SK-N-SH treated with all-trans-retinoic acid at 6 μM for 48 hours (cell line): Measurements from ENCODE around the gene IL18.

Experiments used
- ATAC-seq: fragments of 200-7000 bp; cut with Tn5 transposase; 3 replicates; pipeline ENCODE4 v1.9.1; 2020; ENCODE audit warnings: mild to moderate bottlenecking, moderate library complexity
- ARNTL ChIP-seq: fragments of 450-650 bp; formaldehyde crosslinking; IDR thresholded peaks from 2 replicates; pipeline ENCODE4 v1.5.0; 2020; ENCODE audit warnings: low read depth, mild to moderate bottlenecking, moderate library complexity, borderline replicate concordance
- BACH2 ChIP-seq: fragments of 250-450 bp; sonication (Bioruptor Pico); IDR thresholded peaks from 2 replicates; pipeline ENCODE4 v1.9.0; 2021; ENCODE audit warnings: mild to moderate bottlenecking, borderline replicate concordance
- CREB5 ChIP-seq: fragments of 250-450 bp; sonication (Bioruptor Pico); IDR thresholded peaks from 2 replicates; pipeline ENCODE4 v1.5.1; 2020; ENCODE audit warnings: low read depth, mild to moderate bottlenecking, moderate library complexity
- CSRNP3 ChIP-seq: fragments of 250-450 bp; sonication (Bioruptor Pico); IDR thresholded peaks from 2 replicates; pipeline ENCODE4 v1.5.1; 2021; ENCODE audit warnings: mild to moderate bottlenecking, moderate library complexity
- ESRRG ChIP-seq: fragments of 250-450 bp; sonication (Bioruptor Pico); IDR thresholded peaks from 2 replicates; pipeline ENCODE4 v1.6.1; 2021; ENCODE audit warnings: mild to moderate bottlenecking
- GLIS3 ChIP-seq: fragments of 250-450 bp; sonication (Bioruptor Pico); IDR thresholded peaks from 2 replicates; pipeline ENCODE4 v1.5.0; 2020; ENCODE audit warnings: mild to moderate bottlenecking, moderate library complexity
- ISL1 ChIP-seq: fragments of 250-450 bp; sonication (Bioruptor Pico); IDR thresholded peaks from 2 replicates; pipeline ENCODE4 v2.1.2; 2022; ENCODE audit warnings: mild to moderate bottlenecking, moderate library complexity
- OSR1 ChIP-seq: fragments of 250-450 bp; sonication (Bioruptor Pico); IDR thresholded peaks from 2 replicates; pipeline ENCODE4 v1.8.0; 2022; ENCODE audit warnings: moderate library complexity, mild to moderate bottlenecking, inconsistent platforms
- PATZ1 ChIP-seq: fragments of 250-450 bp; sonication (Bioruptor Pico); IDR thresholded peaks from 2 replicates; pipeline ENCODE4 v1.8.0; 2020; ENCODE audit warnings: mild to moderate bottlenecking, moderate library complexity, borderline replicate concordance
- PPARA ChIP-seq: fragments of 250-450 bp; sonication (Bioruptor Pico); IDR thresholded peaks from 2 replicates; pipeline ENCODE4 v1.5.0; 2020; ENCODE audit warnings: mild to moderate bottlenecking, borderline replicate concordance
- RARB ChIP-seq: fragments of 250-450 bp; sonication (Bioruptor Pico); IDR thresholded peaks from 2 replicates; pipeline ENCODE4 v1.8.0; 2021; ENCODE audit warnings: mild to moderate bottlenecking, moderate library complexity
- SNAI2 ChIP-seq: fragments of 250-450 bp; sonication (Bioruptor Pico); IDR thresholded peaks from 2 replicates; pipeline ENCODE4 v1.5.0; 2020; ENCODE audit warnings: mild to moderate bottlenecking, moderate library complexity
- TOX ChIP-seq: fragments of 250-450 bp; sonication (Bioruptor Pico); IDR thresholded peaks from 2 replicates; pipeline ENCODE4 v1.8.0; 2021; ENCODE audit warnings: mild to moderate bottlenecking, moderate library complexity, borderline replicate concordance
- TSHZ2 ChIP-seq: fragments of 250-450 bp; sonication (Bioruptor Pico); IDR thresholded peaks from 2 replicates; pipeline ENCODE4 v1.5.0; 2020; ENCODE audit warnings: mild to moderate bottlenecking, moderate library complexity
- ZFP3 ChIP-seq: fragments of 250-450 bp; sonication (Bioruptor Pico); IDR thresholded peaks from 2 replicates; pipeline ENCODE4 v1.5.0; 2020; ENCODE audit warnings: mild to moderate bottlenecking, moderate library complexity
- ZNF565 ChIP-seq: fragments of 450-650 bp; formaldehyde crosslinking; conservative IDR thresholded peaks from 2 replicates; pipeline ENCODE4 v1.5.0; 2020; ENCODE audit warnings: low read depth, mild to moderate bottlenecking, moderate library complexity
- ZNF70 ChIP-seq: fragments of 450-650 bp; formaldehyde crosslinking; IDR thresholded peaks from 2 replicates; pipeline ENCODE4 v1.5.0; 2020; ENCODE audit warnings: mild to moderate bottlenecking, moderate library complexity
- ZNF8 ChIP-seq: fragments of 450-650 bp; formaldehyde crosslinking; IDR thresholded peaks from 2 replicates; pipeline ENCODE4 v1.5.0; 2020; ENCODE audit warnings: mild to moderate bottlenecking, moderate library complexity

IL18 gene

GRCh38 chr11:112175599-112175952 lies 11.7 kb upstream of the IL18 start:
- TF ChIP-seq RARB (no peak), ZNF565 (no peak), OSR1 (CRISPR knock-in tag) (no peak), PATZ1 (no peak), SNAI2 (CRISPR knock-in tag) (no peak), ZNF70 (CRISPR knock-in tag) (no peak), CSRNP3 (CRISPR knock-in tag) (no peak), TOX (CRISPR knock-in tag) (no peak), TSHZ2 (CRISPR knock-in tag) (no peak), ESRRG (CRISPR knock-in tag) (no peak)
- peak; percentile 45 for ATAC-seq

GRCh38 chr11:112174789-112175598 lies 11.1 kb upstream of the IL18 start, which contains the start of gene BCO2:
Gene BCO2, plus strand, starts transcription at chr11:112175512. Its CDS starts 90 bp downstream, at chr11:112175602.
- peak; percentile 95 for ATAC-seq
- TF ChIP-seq BACH2 (no peak), PATZ1 (no peak), RARB (no peak), SNAI2 (CRISPR knock-in tag) (no peak), TSHZ2 (CRISPR knock-in tag) (no peak), ZNF8 (CRISPR knock-in tag) (no peak), ZFP3 (no peak), ESRRG (CRISPR knock-in tag) (no peak), ISL1 (CRISPR knock-in tag) (no peak)
- TF ChIP-seq, all 23 proteins: peak for 0

GRCh38 chr11:112173152-112173551 lies 9.3 kb upstream of the IL18 start:
- ATAC-seq = no peak
- TF ChIP-seq ZNF565 (no peak), ZFP3 (no peak), PPARA (CRISPR knock-in tag) (no peak), GLIS3 (CRISPR knock-in tag) (no peak), SNAI2 (CRISPR knock-in tag) (no peak), OSR1 (CRISPR knock-in tag) (no peak), CREB5 (CRISPR knock-in tag) (no peak), ARNTL (CRISPR knock-in tag) (no peak)
